ENCODE measurements around the gene FAM20C. TPM values are rescaled to one million over a fixed set of nuclear protein-coding genes. Genes with fewer than 3 reads are reported as not detected.

The FAM20C gene
- total RNA-seq, 3 donors from 2014 or later (not counting 1 experiment from before 2014, with no cell fraction given), result 1.2 to 8.6 (median 3.9) TPM

DNA sequence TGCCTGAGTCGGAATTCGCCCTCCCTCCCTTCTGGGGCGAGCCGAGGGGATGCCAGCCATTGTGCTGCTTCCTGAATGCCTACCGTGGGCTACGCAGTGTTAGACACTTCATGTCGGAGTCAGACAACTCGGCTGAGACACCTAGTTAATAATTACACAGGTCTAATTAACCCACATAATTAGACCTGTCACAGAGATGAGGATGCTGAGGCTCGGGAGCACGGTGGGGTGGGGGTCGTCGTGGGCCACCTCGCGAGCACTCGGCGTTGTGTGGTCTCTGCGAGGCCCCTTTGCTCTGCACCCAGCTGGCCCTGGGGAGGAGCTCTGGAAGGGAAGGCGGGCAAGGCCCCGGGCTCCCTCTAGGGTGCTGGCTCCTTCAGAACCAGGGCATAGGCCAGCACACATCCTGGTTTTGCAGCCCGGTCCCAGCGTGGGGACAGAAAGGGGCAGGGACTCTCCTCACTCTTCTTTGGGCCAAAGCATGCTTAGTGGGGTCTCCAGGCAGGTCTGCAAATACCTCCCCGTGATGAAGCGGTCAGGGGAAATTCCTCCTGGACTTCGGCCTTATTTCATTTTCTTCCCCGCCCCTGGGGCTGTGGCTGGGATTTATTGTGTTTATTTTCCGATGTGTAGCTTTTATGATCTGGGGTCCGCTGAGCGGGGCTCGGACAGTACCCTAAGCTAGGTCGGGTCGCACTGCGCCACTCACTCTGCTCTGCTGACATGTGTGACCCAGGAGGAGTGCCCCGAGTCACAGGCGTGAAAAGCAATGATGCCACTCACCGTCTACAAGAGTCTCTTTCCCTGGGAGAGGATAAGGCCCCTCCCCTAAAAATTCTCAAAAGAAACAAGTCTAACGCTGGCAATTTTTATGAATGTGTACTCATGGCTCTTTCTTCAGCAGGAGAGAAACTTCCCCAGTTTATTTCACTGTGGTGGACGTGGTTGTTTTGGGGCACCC lies 92.7 kb downstream of the FAM20C start:
- ATAC-seq (no peak), DNase-seq (no peak)
- intact Hi-C loops (cut with micrococcal nuclease), result no loop called here
- peaks cover 7 to 22% of the 10 kb centered on the region in 2 donors for H3K27me3 Mint-ChIP-seq (ENCODE audit: low read depth in 2 of 2)
- no peaks in the 10 kb centered on the region for H3K9me3 ChIP-seq (ENCODE audit: control insufficient read depth, insufficient read depth, low read length)
- H3K27ac Mint-ChIP-seq, result no peak overlapping the region
- peaks cover 5% of the 10 kb centered on the region for H3K27me3 ChIP-seq (ENCODE audit: control insufficient read depth, insufficient read depth, low read length)
- no peak overlapping the region for H3K27ac ChIP-seq (ENCODE audit: low read length)
- no peaks in the 10 kb centered on the region for H3K4me1 ChIP-seq (ENCODE audit: control insufficient read depth, insufficient read depth, low read length)
- H3K4me1 Mint-ChIP-seq, result no peaks in the 10 kb centered on the region
- no peaks in the 10 kb centered on the region for H3K9me3 Mint-ChIP-seq
- no peaks in the 10 kb centered on the region for H3K36me3 ChIP-seq (ENCODE audit: control insufficient read depth, insufficient read depth, low read length)
- no peak overlapping the region for H3K4me3 Mint-ChIP-seq
- H3K4me3 ChIP-seq (ENCODE audit: low read length), result no peak overlapping the region
- TF ChIP-seq, protein P1, sequence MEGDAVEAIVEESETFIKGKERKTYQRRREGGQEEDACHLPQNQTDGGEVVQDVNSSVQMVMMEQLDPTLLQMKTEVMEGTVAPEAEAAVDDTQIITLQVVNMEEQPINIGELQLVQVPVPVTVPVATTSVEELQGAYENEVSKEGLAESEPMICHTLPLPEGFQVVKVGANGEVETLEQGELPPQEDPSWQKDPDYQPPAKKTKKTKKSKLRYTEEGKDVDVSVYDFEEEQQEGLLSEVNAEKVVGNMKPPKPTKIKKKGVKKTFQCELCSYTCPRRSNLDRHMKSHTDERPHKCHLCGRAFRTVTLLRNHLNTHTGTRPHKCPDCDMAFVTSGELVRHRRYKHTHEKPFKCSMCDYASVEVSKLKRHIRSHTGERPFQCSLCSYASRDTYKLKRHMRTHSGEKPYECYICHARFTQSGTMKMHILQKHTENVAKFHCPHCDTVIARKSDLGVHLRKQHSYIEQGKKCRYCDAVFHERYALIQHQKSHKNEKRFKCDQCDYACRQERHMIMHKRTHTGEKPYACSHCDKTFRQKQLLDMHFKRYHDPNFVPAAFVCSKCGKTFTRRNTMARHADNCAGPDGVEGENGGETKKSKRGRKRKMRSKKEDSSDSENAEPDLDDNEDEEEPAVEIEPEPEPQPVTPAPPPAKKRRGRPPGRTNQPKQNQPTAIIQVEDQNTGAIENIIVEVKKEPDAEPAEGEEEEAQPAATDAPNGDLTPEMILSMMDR (IDR thresholded peaks at IDR 0.05), result no peak
- H3K36me3 Mint-ChIP-seq, result no peaks in the 10 kb centered on the region
- WGBS (ENCODE audit: insufficient coverage), result 81% methylated on average over 37 of the region's 37 CpGs

DNA sequence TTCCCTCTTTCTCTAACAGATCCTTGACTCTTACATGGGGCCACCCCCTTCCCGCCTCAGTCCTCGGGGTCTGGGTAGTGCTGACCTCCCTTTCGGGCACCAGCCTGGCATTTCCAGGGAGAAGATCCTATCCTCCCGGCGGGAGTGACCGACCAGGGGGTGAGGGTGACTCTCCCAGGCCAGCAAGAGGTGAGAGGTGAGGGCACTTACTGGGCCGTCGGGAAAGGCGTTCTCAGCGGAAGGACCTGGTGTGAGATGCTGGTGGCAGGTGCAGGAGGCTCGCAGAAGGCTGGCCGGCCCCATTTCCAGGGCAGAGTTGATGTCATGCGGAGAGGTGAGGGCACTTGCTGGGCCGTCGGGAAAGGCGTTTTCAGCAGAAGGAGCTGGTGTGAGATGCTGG lies 93.4 kb downstream of the FAM20C start:
- no peaks in the 10 kb centered on the region for H3K4me1 ChIP-seq (ENCODE audit: control insufficient read depth, insufficient read depth, low read length)
- TF ChIP-seq, protein P1 (IDR thresholded peaks at IDR 0.05), result no peak
- no peak overlapping the region for H3K27ac Mint-ChIP-seq
- H3K4me3 Mint-ChIP-seq, result no peak overlapping the region
- H3K4me1 Mint-ChIP-seq, result no peaks in the 10 kb centered on the region
- H3K27me3 ChIP-seq (ENCODE audit: control insufficient read depth, insufficient read depth, low read length), result peaks cover 7% of the 10 kb centered on the region
- H3K36me3 ChIP-seq (ENCODE audit: control insufficient read depth, insufficient read depth, low read length), result no peaks in the 10 kb centered on the region
- no peaks in the 10 kb centered on the region for H3K36me3 Mint-ChIP-seq
- 80% methylated on average over 16 of the region's 16 CpGs for WGBS (ENCODE audit: insufficient coverage)
- no peak overlapping the region for H3K4me3 ChIP-seq (ENCODE audit: low read length)
- H3K27ac ChIP-seq (ENCODE audit: low read length), result no peak overlapping the region
- DNase-seq, result no peak
- peaks cover 7 to 19% of the 10 kb centered on the region in 2 donors for H3K27me3 Mint-ChIP-seq (ENCODE audit: low read depth in 2 of 2)
- no peaks in the 10 kb centered on the region for H3K9me3 ChIP-seq (ENCODE audit: control insufficient read depth, insufficient read depth, low read length)
- no peaks in the 10 kb centered on the region for H3K9me3 Mint-ChIP-seq
- intact Hi-C loops (cut with micrococcal nuclease), result no loop called here
- ATAC-seq, result no peak

DNA sequence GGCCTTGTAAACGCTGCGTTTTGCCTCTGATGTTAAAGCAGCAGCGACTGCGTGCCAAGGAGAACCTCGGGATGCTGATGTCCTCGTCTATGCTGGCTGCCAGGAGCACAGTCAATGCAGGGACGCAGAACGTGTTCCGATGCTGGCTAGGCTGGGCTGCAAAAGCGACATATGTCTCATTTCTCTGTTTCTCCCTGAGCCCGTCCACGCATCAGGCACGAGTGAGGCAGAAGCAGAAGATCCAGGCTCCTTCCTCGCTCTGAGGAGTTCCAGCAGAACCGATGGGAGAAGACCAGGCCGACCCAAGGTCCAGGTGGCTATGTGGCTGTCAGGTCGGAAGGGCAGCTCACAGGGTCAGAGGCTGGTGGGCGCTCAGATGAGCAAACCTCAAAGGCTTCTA lies 93.9 kb downstream of the FAM20C start:
- no peaks in the 10 kb centered on the region for H3K9me3 Mint-ChIP-seq

More for the DNA sequence above, 93.9 kb downstream of the FAM20C start:
- no peaks in the 10 kb centered on the region for H3K4me1 ChIP-seq (ENCODE audit: control insufficient read depth, insufficient read depth, low read length)
- ATAC-seq, result no peak
- TF ChIP-seq, protein P1 (IDR thresholded peaks at IDR 0.05), result no peak
- no peaks in the 10 kb centered on the region for H3K36me3 ChIP-seq (ENCODE audit: control insufficient read depth, insufficient read depth, low read length)
- WGBS (ENCODE audit: insufficient coverage), result 88% methylated on average over 18 of the region's 18 CpGs
- intact Hi-C loops (cut with micrococcal nuclease), result no loop called here
- DNase-seq, result no peak
- H3K9me3 ChIP-seq (ENCODE audit: control insufficient read depth, insufficient read depth, low read length), result no peaks in the 10 kb centered on the region
- H3K4me3 ChIP-seq (ENCODE audit: low read length), result no peak overlapping the region
- H3K36me3 Mint-ChIP-seq, result no peaks in the 10 kb centered on the region
- H3K27ac Mint-ChIP-seq, result no peak overlapping the region
- H3K4me1 Mint-ChIP-seq, result no peaks in the 10 kb centered on the region
- H3K4me3 Mint-ChIP-seq, result no peak overlapping the region
- peaks cover 7 to 15% of the 10 kb centered on the region in 2 donors for H3K27me3 Mint-ChIP-seq (ENCODE audit: low read depth in 2 of 2)
- no peak overlapping the region for H3K27ac ChIP-seq (ENCODE audit: low read length)
- H3K27me3 ChIP-seq (ENCODE audit: control insufficient read depth, insufficient read depth, low read length), result peaks cover 7% of the 10 kb centered on the region

Data from natural killer cell (primary cell).